Epithelial cell of proximal tubule (primary cell): ENCODE results near the gene LIF. TPM values are rescaled to one million over a fixed set of nuclear protein-coding genes. Genes with fewer than 3 reads are reported as not detected.

ENCODE experiments used
- DNase-seq: peaks from one replicate; pipeline ENCODE4 v3.0.0-alpha.2; 2011; ENCODE audit warnings: low read depth
- H3K4me3 ChIP-seq: 2 replicates; pipeline ENCODE4 v1.5.1; 2011; ENCODE audit warnings: low read depth, mild to moderate bottlenecking, low read length
- CTCF ChIP-seq: conservative IDR thresholded peaks from 2 replicates; pipeline ENCODE4 v1.5.1; 2012; ENCODE audit warnings: low read depth, mild to moderate bottlenecking, low read length
- total RNA-seq: library from RNA; depleted of rRNA; stranded (reverse); fragments of >200 nt; gene quantifications from 2 replicates; pipeline ENCODE4 v1.2.3, GENCODE V29; 2015

Gene LIF
- total RNA-seq, 1 donor from 2014 or later = 48.7 TPM

GRCh38 chr22:30197389-30197788 is 49.2 kb downstream of the LIF start:
- no peak for DNase-seq
- no peak overlapping the region for H3K4me3 ChIP-seq
- no peak for TF ChIP-seq CTCF

DNA sequence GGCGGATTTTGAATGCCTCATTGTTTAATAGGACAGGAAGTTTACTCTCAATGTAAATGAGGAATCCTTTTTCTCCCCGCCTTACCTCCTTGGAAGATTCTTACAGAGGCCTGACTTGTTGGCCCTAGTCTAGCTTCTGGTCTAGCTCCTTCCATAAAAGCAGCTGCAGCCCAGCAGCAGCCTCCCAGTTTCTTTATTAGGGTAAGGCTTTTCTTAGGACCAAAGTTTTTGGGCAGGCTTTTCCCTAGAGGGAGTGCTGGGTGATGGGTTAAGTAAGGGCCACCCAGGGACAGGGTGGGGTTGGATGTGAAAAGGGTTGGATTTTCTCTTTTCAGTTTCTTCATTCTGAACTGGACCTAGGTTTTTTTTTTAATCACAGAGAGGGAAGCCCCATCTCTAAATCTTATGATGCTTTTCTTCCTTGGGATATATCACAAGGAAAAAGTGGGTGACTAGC is 49.7 kb downstream of the LIF start:
- no peak for DNase-seq
- H3K4me3 ChIP-seq = no peak overlapping the region
- TF ChIP-seq CTCF = no peak

- TF ChIP-seq CTCF = no peak
- DNase-seq = peak; percentile 100
- H3K4me3 ChIP-seq = peak overlapping the region; percentile 1
Observed at GRCh38 chr22:30196141-30196879, 50.2 kb downstream of the LIF start.

GRCh38 chr22:30195245-30196140 is 51.1 kb downstream of the LIF start:
- no peak overlapping the region for H3K4me3 ChIP-seq
- DNase-seq = no peak
- no peak for TF ChIP-seq CTCF

DNA sequence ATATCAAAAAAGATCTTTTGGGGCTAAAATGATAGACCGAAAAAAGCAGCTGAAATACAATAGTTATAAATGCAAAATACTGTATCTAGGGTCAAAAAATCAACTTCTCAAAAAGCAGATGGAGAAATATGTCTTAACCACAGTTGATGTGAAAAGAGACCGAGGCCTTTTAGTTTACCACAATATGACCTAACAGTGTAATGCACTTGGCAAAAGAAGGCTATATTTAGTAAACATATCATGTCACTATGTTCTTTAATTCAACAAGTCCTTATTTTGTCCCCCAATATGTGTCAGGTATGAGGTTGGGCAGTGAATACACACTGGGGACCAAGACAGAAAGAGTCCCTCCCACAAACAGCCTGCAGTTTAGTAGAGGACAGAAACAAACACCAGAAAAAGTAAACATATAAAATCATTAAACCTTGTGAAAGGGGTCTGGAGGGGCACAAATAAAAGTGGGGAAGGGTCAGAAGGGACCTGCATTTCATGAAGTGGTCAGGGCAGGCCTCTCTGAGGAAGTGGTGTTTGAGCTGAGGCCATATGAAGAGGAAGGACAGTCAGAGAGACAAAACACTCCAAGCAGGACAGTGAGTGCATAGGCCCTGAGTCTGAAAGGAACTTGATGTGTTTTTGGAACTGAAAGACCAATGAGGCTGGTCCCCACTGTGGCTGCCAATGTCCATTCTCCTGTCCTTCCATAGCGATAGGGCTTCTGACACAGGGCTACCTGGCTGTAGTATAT is 53.4 kb downstream of the LIF start:
- H3K4me3 ChIP-seq = no peak overlapping the region
- DNase-seq = no peak
- no peak for TF ChIP-seq CTCF

GRCh38 chr22:30192427-30192826 is 54.1 kb downstream of the LIF start:
- no peak overlapping the region for H3K4me3 ChIP-seq
- DNase-seq = no peak
- no peak for TF ChIP-seq CTCF
